GM18508 (cell line): ENCODE results near the gene ALDH16A1.
A peak's percentile ranks its signal among the peaks of the same experiment; 100 is the strongest.

ENCODE experiments used
- ATAC-seq: cut with Tn5 transposase; IDR thresholded peaks from one replicate; pipeline ENCODE4 v1.9.1; 2021; ENCODE audit warnings: moderate number of reproducible peaks; ENCODE audit not compliant: insufficient read depth, unreplicated experiment

Gene ALDH16A1

DNA sequence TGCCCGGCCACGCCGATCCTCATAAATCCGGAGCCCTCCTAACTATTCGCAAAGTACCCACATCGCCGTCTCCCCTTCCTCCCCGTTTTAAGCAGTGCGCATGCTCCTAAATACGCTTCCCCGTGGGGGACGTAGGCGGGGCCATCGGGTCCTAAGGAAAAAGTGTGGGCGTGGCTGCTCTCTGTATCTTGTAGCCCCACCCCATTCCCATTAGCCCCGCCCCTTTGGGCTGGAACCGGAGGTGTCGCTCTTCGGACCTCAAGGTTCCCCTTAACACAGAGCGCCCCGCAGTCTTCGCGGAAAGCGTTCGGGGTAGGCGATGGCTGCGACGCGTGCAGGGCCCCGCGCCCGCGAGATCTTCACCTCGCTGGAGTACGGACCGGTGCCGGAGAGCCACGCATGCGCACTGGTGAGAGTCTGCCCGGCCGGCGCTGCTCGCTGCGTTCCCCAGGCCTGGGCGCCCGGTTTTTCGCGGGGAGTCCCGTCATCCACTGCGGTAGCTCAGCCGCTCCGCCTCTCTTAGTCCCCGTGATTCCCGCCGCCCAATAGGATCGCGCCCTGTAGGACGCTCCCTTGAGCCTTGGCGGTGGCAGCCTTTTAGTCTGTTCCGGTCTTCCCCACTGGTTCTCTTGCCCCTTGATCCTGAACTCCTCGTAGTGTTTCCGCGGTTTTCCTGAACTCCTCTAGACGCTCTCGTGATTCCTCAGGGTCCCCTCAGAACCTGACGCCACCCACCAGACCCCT lies at the start of gene ALDH16A1:
Gene ALDH16A1, plus strand, starts transcription at position 213 of the 744 bp plus-strand sequence. Its CDS starts 107 bp downstream, at position 320.
- ATAC-seq = peak; percentile 45

GRCh38 chr19:49403404-49404187 lies 49.4 kb upstream of the ALDH16A1 start:
- ATAC-seq = no peak

GRCh38 chr19:49407079-49407478 lies 45.9 kb upstream of the ALDH16A1 start:
- ATAC-seq = no peak

DNA sequence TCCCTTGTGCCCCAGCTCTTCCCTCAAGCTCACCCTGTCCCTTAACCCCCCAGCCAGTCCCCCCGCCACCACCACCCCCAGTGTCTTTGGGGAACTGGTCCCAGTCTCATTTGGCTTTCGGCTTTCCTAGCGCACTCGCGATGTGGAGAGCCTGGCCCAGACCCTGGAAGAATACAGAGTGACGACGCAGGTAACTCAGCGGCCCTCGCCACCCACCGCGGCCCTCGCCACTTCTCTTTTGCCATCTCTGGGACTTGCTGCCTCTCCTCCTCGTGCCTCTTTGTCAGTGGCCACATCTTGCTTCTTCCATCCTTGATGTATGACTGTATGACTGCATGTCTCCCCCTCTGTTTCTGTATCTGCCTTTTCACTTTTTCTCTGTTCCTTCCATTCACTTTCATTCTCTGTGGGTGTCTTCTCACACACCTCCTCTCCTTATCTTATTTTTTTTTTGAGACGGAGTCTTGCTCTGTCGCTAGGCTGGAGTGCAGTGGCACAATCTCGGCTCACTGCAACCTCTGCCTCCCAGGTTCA lies 45.5 kb upstream of the ALDH16A1 start:
- no peak for ATAC-seq

DNA sequence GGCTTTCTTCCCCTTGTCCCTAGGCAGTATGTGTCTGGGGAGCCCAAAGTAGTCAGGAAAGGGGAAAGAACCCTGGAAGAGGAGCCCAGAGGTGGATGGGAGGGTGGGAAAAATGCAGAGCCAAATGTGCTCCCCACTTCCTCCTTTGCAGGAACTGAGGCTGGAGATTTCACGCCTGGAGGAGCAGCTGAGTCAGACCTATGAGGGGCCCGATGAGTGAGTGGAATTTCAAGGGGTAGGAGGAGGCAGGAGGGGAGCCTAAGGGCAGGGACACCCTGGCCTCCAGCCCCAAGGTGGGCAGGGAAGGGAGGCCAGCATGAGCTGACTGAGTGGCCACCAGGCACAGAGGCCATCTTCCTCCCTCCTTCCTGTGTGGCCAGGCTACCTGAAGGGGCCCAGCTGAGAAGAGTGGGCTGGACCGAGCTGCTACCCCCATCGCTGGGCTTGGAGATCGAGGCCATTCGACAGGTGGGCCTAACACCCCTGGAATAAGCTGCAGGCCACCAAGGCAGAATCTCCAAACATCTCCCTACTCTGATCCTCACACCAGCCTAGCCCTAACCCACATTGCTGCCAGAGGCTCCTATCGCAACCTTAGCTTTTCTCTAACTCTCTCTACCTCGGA lies 44.1 kb upstream of the ALDH16A1 start:
- ATAC-seq = no peak

GRCh38 chr19:49409441-49410029 lies 43.5 kb upstream of the ALDH16A1 start:
- no peak for ATAC-seq

DNA sequence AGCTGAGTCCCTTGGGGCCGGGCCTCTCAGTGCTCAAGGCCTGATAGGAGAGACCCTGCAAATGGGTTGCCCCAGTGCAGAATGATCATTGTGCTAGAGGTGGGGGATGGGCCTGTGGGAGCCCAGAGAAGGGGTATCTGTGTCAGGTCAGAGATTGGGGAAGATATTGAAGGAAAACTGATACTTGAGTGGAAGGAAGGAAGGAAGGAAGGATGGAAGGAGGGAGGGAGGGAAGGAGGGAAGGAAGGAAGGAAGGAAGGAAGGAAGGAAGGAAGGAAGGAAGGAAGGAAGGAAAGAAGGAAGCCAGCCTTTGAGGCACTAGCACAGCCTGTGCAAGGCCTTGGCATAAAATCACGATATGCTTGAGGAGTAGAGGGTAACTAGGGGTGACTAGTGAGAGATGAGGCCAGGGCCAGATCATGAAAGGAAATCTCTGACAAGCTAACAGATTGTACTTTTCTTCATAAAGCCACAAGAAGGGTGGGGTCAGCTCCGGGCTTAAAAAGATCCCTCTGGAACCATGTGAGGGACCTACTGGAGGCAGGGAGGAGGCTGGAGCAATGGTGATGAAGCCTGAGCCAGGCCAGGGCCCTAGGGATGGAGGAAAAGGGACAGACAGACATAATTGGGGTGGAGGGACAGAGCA lies 41.2 kb upstream of the ALDH16A1 start:
- no peak for ATAC-seq

DNA sequence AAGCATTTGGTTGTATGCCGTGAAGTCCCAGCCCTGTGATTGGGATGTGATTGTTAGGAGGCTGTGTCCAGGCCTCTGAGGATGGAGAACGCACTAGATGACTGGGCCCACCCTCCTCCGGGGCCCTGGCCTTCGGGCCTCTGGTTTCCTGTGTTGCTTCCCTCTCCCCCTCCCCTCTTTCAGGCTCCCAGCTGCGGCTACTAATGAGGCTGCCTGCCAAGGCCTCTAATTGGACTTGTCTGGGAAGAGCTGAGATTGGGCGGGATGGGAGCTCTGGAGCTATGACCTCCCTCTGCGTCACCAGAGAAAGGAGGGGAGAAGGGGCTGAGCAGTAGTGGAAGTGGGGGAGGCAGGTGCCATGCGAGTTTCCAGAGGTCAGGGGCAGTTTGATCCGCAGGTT lies 39.7 kb upstream of the ALDH16A1 start:
- no peak for ATAC-seq

GRCh38 chr19:49414256-49414655 lies 38.8 kb upstream of the ALDH16A1 start:
- no peak for ATAC-seq

DNA sequence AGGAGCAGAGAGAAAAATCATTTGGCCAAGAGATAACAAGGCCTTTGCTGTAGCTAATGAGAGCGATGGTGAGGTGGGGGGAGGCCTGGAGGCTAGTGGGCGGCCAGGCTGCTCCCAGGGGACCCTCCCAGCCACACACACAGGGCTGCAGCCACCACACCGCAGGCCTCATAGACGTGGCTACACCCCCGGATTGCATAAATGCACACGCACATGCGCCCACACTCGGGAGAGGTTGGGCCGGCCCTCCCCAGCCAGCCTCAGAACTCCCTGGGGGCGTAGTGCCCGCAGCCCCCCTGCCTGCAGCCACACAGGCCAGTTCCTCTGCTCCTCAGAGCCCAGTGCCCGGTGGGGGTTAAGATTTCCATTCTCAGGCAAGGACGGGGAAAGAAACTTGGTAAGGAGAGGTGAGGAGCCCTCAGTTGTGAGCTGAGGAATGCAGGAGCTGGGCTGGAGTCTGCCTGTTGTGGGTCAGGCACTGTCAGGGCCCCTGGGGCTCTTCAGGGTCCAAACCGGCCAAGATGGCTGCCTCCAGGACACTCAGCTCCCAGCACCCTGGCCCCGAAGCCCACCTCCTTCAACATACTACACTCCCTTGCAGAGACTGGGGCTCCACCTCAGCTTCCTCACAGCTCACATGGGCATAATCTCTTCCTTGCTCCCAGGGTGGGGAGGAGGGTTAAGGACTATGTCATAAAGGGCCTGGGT lies 37.8 kb upstream of the ALDH16A1 start:
- ATAC-seq = no peak

DNA sequence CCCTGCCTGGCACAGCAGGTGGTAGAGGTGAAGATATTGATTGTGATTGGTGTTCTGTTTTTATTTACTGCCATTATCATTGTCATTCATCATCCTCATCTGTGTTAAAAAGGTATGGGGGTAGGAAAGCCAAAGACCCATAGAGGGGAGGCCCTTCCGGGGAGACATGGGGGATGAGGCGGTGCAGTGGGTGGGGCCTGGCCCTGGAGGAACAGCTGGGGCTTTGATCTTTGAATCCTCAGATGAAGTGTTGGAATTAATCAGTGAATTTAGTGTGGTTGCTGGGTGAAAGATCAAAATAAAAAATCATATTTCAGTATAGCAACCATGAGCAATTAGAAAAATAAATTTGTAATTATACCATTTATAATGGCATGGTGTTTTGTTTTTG lies 37.2 kb upstream of the ALDH16A1 start:
- no peak for ATAC-seq

- ATAC-seq = no peak
Observed at GRCh38 chr19:49417088-49417487, 35.9 kb upstream of the ALDH16A1 start.

DNA sequence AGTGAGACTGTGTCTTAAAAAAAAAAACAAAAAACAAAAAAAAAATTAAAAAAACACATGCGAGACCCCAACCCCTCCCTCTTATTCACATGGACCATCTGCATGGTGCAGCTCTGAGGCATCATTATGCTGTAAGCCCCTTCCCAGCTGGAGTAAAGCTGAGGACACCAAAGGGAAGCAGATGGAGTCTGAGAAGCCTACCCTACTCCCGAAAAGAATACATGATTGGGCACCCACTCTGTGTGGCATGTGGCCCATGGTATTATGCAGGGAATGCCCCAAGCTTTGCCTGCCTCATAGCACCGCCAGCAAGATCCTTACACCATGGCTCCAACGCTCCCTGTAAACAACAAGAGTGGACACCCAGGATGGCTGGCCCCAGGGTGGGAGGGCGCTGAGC lies 34.5 kb upstream of the ALDH16A1 start:
- ATAC-seq = no peak

- no peak for ATAC-seq
Observed at GRCh38 chr19:49419173-49419572, 33.9 kb upstream of the ALDH16A1 start.

DNA sequence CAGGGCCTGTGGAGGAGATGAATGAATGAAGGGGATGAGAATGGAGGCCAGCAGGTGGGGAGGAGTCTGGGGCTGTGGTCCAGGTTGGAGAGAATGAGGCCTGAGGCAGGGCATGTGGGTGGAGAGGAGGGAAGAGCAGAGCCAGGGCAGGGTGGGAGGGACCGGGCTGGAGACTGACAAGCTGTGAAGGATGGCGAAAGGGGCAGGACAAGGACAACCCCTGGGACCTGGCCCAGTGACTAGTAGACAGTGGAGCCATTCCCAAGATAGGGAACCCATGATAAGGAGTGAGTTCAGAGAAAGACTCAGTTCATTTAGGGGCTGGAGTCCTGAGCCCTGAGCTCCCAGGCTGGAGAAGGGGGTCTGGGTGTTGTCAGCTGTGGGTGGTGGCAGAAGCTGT lies 32.8 kb upstream of the ALDH16A1 start:
- ATAC-seq = no peak

GRCh38 chr19:49421039-49421877 lies 31.8 kb upstream of the ALDH16A1 start:
- ATAC-seq = no peak

DNA sequence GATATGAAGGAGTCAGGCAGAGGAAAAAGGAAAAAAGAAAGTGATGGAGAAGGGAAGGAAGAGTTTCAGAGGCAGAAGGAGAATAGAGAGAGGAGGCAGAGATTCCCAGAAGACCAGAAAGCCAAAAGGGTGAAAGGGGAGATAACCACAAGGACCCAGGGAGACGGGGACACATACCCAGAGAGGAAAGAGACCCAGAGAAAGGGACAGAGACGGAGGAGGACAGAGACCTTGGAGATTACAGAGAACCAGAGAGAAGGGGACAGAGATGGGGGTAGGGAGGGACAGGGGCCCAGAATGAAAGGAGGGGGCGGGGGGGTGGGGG lies 31.2 kb upstream of the ALDH16A1 start:
- ATAC-seq = no peak

GRCh38 chr19:49422407-49423070 lies 30.5 kb upstream of the ALDH16A1 start:
- ATAC-seq = no peak
